ENCODE measurements around the gene CACHD1. TPM values are rescaled to one million over a fixed set of nuclear protein-coding genes. Genes with fewer than 3 reads are reported as not detected.
A peak's percentile ranks its signal among the peaks of the same experiment; 100 is the strongest.

Gene CACHD1
- total RNA-seq: 0.14 and 0.23 TPM in 2 replicates

DNA sequence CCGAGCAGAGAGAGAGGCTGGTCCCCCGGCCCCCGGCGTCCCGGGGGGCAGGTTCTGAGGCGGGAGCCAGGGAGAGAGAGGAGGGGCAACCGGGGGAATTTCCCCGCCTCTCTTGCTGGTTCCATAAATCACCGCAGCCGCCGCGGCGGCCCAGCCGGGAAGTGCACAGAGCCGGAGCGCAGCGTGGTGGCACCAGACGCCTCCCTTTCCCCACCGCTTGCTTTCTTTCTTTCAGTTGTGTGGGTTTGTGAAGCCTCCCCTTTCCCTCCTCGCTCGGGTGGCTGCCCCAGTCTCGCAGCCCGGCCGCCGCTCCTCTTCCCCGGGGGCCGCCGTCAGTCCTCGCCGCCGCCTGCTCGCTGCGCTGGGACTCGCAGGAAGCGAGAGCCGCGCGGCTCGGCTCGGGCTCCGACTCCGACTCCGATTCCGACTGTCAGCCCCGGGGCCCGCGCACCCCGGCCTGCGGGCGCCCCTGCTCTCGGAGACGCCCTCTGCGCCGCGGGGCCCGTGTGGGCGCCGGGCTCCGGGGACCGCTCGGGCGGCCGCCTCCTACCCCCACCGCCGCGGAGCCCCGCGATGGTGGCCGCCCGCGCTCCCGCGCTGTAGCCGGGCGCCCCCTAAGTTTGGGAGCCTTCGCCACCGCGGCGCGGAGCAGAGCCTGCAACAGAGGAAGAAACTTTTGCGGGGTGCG lies at the start of gene CACHD1:
CACHD1 (plus strand) TSS at position 153 of the 688 bp plus-strand sequence. CDS start 616 bp downstream, outside the sequence.
- H3K4me3 Mint-ChIP-seq: peak within 1 kb of the TSS; percentile 72
- no peak within 1 kb of the TSS for H3K27ac Mint-ChIP-seq
- H3K9me3 Mint-ChIP-seq: no peaks in the 10 kb centered on the region
- peaks cover 66% of the 10 kb centered on the region for H3K27me3 Mint-ChIP-seq
- DNase-seq: peak; percentile 84
- intact Hi-C loops (cut with micrococcal nuclease): loop anchor here (5.0 kb wide), 1 partner anchor 82 kb away; no protein-coding TSS in a partner anchor
- no peaks in the 10 kb centered on the region for H3K36me3 Mint-ChIP-seq (ENCODE audit: low read depth)
- H3K4me1 Mint-ChIP-seq: peaks cover 8% of the 10 kb centered on the region

DNA sequence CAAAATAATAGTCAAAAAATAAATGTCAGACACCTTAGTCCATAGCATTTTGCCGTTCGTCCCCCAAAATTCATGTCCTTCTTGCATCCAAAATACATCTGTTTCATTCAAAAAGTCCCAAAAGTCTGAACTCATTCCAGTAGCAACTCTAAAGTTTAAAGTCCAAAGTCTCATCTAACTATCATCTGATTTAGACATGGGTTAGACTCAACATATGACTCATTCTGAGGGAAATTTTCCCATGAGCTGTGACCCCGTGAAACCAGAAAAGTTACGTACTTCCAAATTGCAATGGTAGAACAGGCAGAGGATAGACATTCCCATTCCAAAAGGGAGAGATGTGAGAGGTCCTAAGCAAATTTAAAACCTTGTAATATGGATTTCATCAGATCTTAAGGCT lies 48.6 kb upstream of the CACHD1 start:
- Mint-ChIP-seq H3K27ac (no peak overlapping the region), H3K4me3 (no peak overlapping the region), H3K9me3 (no peaks in the 10 kb centered on the region), H3K4me1 (no peaks in the 10 kb centered on the region), H3K27me3 (peaks cover 4% of the 10 kb centered on the region), H3K36me3 (ENCODE audit: low read depth) (no peaks in the 10 kb centered on the region)
- intact Hi-C loops (cut with micrococcal nuclease): no loop called here
- no peak for DNase-seq

DNA sequence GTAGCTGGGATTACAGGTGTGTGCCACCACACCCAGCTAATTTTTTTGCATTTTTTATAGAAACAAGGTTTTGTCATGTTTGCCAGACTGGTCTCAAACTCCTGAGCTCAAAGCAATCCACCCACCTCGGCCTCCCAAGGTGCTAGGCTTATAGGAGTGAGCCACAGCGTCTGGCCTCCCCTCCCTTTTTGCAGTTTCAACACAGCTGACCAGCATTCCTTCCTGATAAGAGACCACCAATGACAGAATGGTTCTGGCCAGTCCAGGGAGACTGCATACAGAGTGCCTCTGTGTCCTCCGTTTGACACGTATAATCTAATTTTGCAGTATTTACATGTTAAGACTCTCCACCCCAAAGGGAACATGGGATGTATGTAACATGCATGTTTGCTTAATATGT lies 46.4 kb upstream of the CACHD1 start:
- DNase-seq: no peak
- intact Hi-C loops (cut with micrococcal nuclease): no loop called here
- H3K4me3 Mint-ChIP-seq: no peak overlapping the region
- peaks cover 7% of the 10 kb centered on the region for H3K27me3 Mint-ChIP-seq
- H3K36me3 Mint-ChIP-seq (ENCODE audit: low read depth): no peaks in the 10 kb centered on the region
- H3K27ac Mint-ChIP-seq: no peak overlapping the region
- no peaks in the 10 kb centered on the region for H3K4me1 Mint-ChIP-seq
- no peaks in the 10 kb centered on the region for H3K9me3 Mint-ChIP-seq

DNA sequence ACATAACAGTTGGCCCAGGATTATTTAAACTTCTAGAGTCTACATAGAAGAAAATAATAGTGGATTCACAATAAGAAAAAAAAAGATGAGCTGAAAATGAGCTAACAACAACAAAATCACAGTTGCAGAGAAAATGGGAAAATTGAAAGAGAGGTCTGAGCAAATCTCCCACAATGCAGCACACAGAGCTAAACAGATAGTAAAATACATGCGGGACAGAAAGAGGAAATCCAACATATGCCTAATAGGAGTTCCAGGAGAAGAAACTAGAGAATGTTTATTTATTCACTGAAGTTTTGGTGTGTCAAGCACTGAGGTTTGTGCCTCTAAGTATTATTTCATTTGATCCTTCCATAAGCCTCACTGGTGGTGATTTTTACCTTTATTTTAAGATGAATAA lies 45.5 kb upstream of the CACHD1 start:
- H3K4me3 Mint-ChIP-seq: no peak overlapping the region
- H3K27me3 Mint-ChIP-seq: peaks cover 6% of the 10 kb centered on the region
- H3K9me3 Mint-ChIP-seq: no peaks in the 10 kb centered on the region
- H3K4me1 Mint-ChIP-seq: no peaks in the 10 kb centered on the region
- H3K27ac Mint-ChIP-seq: no peak overlapping the region
- no peaks in the 10 kb centered on the region for H3K36me3 Mint-ChIP-seq (ENCODE audit: low read depth)
- no peak for DNase-seq
- intact Hi-C loops (cut with micrococcal nuclease): no loop called here

DNA sequence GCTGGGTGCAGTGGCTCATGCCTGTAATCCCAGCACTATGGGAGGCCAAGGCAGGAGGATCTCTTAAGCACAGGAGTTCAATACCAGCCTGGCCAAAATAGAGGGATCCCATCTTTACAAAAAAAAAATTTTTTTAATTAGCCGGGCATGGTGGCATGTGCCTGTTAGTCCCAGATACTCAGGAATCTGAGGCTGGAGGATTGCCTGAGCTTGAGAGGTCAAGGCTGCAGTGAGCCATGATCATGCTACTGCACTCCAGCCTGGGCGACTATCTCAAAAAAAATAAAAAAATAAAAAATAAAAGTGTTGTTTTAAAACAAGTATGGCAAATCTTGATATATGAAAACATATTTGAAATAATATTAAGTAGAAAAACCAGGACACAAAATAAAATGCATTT lies 44.4 kb upstream of the CACHD1 start:
- H3K27ac Mint-ChIP-seq: no peak overlapping the region
- no peaks in the 10 kb centered on the region for H3K36me3 Mint-ChIP-seq (ENCODE audit: low read depth)
- intact Hi-C loops (cut with micrococcal nuclease): no loop called here
- no peaks in the 10 kb centered on the region for H3K9me3 Mint-ChIP-seq
- peaks cover 9% of the 10 kb centered on the region for H3K27me3 Mint-ChIP-seq
- H3K4me1 Mint-ChIP-seq: no peaks in the 10 kb centered on the region
- no peak for DNase-seq
- H3K4me3 Mint-ChIP-seq: no peak overlapping the region

DNA sequence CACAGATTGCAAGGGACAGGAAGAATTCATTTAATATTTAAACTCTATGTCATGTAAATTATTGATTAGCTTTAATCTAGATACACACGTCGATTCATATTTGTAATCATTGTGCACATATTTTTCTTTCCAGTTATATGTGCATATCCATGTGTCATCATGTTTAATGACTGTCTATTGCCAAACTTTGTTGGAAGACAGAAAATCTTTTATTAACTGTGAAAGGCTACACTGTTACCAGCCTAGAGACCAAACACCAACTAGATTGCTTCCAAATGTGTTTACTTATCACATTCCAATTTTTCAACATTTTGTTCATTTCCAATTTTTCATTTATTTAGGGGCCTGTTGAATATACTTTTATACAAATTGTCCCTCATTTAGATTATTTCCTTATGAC lies 43.2 kb upstream of the CACHD1 start:
- Mint-ChIP-seq H3K36me3 (ENCODE audit: low read depth) (no peaks in the 10 kb centered on the region), H3K27me3 (peaks cover 7% of the 10 kb centered on the region), H3K4me3 (no peak overlapping the region), H3K27ac (no peak overlapping the region), H3K4me1 (no peaks in the 10 kb centered on the region), H3K9me3 (no peaks in the 10 kb centered on the region)
- DNase-seq: no peak
- intact Hi-C loops (cut with micrococcal nuclease): no loop called here

DNA sequence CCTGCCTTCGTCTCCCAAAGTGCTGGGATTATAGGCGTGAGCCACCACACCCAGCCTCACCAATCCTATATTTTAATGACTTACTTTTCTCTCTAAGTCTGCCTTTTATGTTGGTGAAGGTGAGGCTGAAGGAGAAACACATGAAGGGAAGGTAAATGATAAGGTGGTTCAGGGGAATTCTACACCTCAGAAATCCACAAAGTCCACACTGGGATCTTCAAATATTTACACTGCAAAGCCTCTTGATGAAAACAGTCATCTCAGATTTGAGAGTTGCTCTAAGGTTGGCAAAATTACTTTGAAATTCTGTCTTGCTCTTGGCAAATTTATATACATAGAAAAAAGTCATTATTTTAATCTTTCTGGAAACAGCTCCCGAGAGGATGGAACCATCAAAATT lies 42.0 kb upstream of the CACHD1 start:
- no peaks in the 10 kb centered on the region for H3K36me3 Mint-ChIP-seq (ENCODE audit: low read depth)
- no peak overlapping the region for H3K4me3 Mint-ChIP-seq
- H3K9me3 Mint-ChIP-seq: no peaks in the 10 kb centered on the region
- no peak overlapping the region for H3K27ac Mint-ChIP-seq
- DNase-seq: no peak
- no peaks in the 10 kb centered on the region for H3K4me1 Mint-ChIP-seq
- intact Hi-C loops (cut with micrococcal nuclease): no loop called here
- H3K27me3 Mint-ChIP-seq: peaks cover 7% of the 10 kb centered on the region

DNA sequence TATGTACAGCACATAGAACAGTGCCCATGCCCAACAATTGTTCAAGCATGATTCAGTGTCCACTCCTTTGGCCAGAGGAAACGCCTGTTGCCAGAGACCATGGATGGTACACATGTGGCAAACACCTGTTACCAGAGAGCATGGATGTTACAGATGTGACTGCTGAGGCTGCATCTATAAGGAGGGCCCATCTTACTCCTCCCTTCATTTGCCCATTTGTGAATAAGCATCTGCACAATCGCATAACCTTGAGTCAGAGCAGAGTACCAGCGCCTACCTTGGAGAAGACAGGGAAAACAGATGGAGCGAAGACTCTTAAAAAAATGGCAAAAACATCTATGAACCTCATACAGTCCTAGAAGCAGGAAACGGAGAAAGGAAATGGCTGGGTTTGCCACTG lies 36.6 kb upstream of the CACHD1 start:
- DNase-seq: no peak
- H3K36me3 Mint-ChIP-seq (ENCODE audit: low read depth): no peaks in the 10 kb centered on the region
- H3K4me1 Mint-ChIP-seq: no peaks in the 10 kb centered on the region
- intact Hi-C loops (cut with micrococcal nuclease): no loop called here
- no peak overlapping the region for H3K27ac Mint-ChIP-seq
- no peak overlapping the region for H3K4me3 Mint-ChIP-seq
- peaks cover 4% of the 10 kb centered on the region for H3K27me3 Mint-ChIP-seq
- H3K9me3 Mint-ChIP-seq: no peaks in the 10 kb centered on the region

DNA sequence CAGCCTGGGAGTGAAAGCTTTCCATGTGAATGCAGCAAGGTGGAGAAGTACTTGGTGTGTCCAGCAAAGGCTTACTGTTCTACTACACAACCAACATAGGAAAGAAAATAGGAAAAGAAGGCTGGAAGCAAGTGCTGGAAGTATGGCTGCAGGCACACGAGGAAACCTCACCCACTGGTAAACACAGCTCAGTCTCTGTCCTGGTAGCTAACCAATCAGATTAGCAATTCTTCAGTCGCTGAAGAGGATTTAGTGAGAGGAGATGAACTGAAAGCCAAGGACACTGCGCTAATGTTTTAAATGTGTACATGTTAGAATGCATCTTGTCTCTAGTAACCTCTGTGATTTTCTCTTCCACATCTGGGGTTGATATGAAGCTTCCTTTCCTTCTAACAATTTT lies 36.2 kb upstream of the CACHD1 start:
- peaks cover 4% of the 10 kb centered on the region for H3K27me3 Mint-ChIP-seq
- no peaks in the 10 kb centered on the region for H3K4me1 Mint-ChIP-seq
- no peak for DNase-seq
- intact Hi-C loops (cut with micrococcal nuclease): no loop called here
- no peaks in the 10 kb centered on the region for H3K9me3 Mint-ChIP-seq
- H3K4me3 Mint-ChIP-seq: no peak overlapping the region
- no peaks in the 10 kb centered on the region for H3K36me3 Mint-ChIP-seq (ENCODE audit: low read depth)
- no peak overlapping the region for H3K27ac Mint-ChIP-seq

DNA sequence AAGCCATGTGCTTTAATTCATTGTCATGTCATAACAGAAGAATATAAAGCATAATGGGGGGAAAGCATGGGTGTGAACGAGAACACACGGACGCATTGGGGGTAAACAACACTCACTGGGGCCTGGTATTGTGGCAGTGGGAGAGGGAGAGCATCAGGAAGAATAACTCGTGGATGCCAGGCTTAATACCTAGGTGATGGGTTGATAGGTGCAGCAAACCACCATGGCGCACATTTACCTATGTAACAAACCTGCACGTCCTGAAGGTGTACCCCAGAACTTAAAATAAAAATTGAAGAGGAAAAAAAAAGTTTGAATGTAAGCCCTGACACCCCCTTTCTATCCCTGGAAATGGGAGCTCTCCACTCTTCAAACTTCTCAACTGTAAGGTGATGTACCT lies 34.9 kb upstream of the CACHD1 start:
- H3K9me3 Mint-ChIP-seq: no peaks in the 10 kb centered on the region
- H3K36me3 Mint-ChIP-seq (ENCODE audit: low read depth): no peaks in the 10 kb centered on the region
- no peak overlapping the region for H3K4me3 Mint-ChIP-seq
- H3K4me1 Mint-ChIP-seq: no peaks in the 10 kb centered on the region
- DNase-seq: no peak
- intact Hi-C loops (cut with micrococcal nuclease): no loop called here
- no peak overlapping the region for H3K27ac Mint-ChIP-seq
- no peaks in the 10 kb centered on the region for H3K27me3 Mint-ChIP-seq

DNA sequence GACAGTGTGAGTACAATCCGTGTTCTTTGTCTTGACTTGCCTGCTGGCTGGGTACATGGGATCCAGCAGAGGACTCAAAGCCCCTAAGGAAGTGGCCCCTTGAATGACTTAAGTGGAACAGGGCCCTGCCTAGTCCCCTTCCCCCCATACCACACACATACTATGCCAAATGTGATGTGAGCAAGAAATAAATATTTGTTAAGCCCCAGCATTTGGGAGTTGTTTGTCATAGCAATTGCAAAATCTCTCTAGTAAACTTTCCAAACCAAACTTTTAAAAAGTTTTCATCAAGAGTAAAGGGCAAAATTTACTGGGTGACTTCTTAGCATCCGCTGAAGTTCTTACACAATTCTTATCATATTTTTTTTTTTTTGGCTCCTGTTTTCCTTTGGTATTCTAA lies 32.5 kb upstream of the CACHD1 start:
- H3K27me3 Mint-ChIP-seq: no peaks in the 10 kb centered on the region
- H3K9me3 Mint-ChIP-seq: no peaks in the 10 kb centered on the region
- intact Hi-C loops (cut with micrococcal nuclease): no loop called here
- no peak overlapping the region for H3K27ac Mint-ChIP-seq
- H3K4me1 Mint-ChIP-seq: no peaks in the 10 kb centered on the region
- H3K36me3 Mint-ChIP-seq (ENCODE audit: low read depth): no peaks in the 10 kb centered on the region
- no peak overlapping the region for H3K4me3 Mint-ChIP-seq
- DNase-seq: no peak

DNA sequence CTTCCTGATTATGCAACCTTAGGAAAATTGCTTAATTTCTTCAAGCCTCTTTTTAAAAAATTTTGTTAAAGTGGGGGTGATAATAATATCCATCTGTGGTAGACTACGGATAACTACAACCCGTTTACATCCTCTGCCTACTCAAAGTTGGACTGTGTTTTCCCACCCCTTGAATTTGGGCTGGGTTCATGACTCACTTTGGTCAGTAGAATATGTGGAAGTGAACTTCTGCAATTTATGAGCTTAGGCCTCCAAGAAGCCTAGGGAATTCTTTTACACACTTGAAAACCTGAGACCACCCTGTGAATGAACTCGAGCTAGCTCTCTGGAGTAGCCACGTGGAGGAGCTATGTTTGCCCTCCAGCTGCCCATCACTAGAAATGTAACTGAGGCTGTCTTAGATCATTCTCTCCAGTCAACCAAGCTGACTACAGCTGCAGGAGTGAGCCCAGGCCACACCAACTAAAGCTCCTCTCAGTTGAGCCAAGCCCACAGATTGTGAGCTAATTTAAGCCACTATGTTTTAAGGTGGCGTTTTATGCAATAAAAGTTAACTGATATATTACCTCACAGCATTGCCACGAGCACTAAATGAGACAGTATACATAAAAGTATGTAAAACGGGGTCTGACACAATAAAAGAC lies 29.6 kb upstream of the CACHD1 start:
- Mint-ChIP-seq H3K27ac (no peak overlapping the region), H3K27me3 (peaks cover 2% of the 10 kb centered on the region), H3K36me3 (ENCODE audit: low read depth) (no peaks in the 10 kb centered on the region), H3K4me1 (no peaks in the 10 kb centered on the region), H3K4me3 (no peak overlapping the region), H3K9me3 (peaks cover 4% of the 10 kb centered on the region)
- no peak for DNase-seq
- intact Hi-C loops (cut with micrococcal nuclease): no loop called here

DNA sequence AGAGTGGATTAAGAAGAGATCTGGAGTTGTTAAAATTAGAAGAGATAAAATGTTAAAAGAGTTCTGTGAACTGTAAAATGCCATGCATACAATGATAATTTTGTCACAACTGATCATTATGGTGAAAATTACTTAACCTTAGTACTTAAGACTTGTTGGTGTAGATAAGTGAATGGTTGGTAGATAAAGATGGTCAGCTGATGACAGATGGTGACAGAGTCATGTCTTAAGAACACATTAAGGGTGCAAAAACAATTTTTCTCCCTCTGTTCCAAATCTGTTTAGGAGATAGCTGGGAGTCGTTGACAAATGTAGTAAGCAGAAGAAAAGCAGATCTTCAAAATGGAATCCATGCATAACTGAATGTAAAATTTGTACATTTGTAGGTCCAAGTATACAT lies 18.5 kb upstream of the CACHD1 start:
- Mint-ChIP-seq H3K36me3 (ENCODE audit: low read depth) (no peaks in the 10 kb centered on the region), H3K27me3 (peaks cover 10% of the 10 kb centered on the region), H3K4me3 (no peak overlapping the region), H3K9me3 (no peaks in the 10 kb centered on the region), H3K4me1 (no peaks in the 10 kb centered on the region), H3K27ac (no peak overlapping the region)
- intact Hi-C loops (cut with micrococcal nuclease): no loop called here
- DNase-seq: no peak

DNA sequence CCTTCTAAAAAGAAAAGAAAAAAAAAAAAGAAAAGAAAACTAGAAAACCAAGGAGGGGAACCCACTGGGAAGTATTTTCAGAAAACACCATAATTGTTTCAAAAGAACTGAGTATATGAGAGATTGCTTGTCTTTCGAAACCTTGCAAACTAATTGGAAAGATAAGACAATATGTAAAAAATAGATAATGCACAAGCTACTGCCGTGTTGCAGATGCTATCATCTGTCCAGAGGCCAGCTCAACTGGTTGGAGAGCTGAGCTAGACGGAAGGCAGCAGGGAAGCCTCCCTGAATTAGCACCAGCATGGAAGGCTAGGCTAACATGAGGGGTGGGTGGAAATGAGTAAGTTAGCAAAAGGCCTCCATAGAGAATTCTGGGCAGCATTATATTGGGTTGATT lies 16.2 kb upstream of the CACHD1 start:
- Mint-ChIP-seq H3K4me1 (no peaks in the 10 kb centered on the region), H3K27me3 (peaks cover 6% of the 10 kb centered on the region)

DNA sequence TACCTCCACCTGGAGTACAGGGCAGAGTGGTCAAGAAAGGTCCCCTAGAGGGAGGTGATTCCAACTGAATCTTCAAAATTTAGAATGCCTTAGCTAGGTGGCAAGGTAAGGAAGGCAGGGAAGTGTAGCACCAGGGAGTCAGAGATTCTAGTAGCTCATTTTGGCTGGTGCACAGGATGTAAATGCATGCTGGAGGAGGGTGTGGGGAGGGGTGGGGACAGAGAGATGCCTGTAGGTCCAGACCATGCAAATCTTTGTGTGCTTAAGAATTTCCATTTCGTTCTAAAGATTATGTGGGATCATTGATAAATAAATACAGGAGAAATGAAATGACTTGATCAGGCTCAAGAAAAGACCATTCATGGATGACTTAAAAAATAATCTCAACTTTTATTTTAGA lies 11.0 kb upstream of the CACHD1 start:
- intact Hi-C loops (cut with micrococcal nuclease): no loop called here
- Mint-ChIP-seq H3K4me3 (no peak overlapping the region), H3K9me3 (no peaks in the 10 kb centered on the region), H3K36me3 (ENCODE audit: low read depth) (no peaks in the 10 kb centered on the region), H3K4me1 (no peaks in the 10 kb centered on the region), H3K27ac (no peak overlapping the region), H3K27me3 (peaks cover 4% of the 10 kb centered on the region)
- no peak for DNase-seq

More for the DNA sequence above, 16.2 kb upstream of the CACHD1 start:
- Mint-ChIP-seq H3K9me3 (no peaks in the 10 kb centered on the region), H3K4me3 (no peak overlapping the region), H3K36me3 (ENCODE audit: low read depth) (no peaks in the 10 kb centered on the region), H3K27ac (no peak overlapping the region)
- intact Hi-C loops (cut with micrococcal nuclease): no loop called here
- DNase-seq: no peak
